HG03066 (cell line): ENCODE measurements around the gene CYP4F11.
"Not testable (repeated sequence)": the region's sequence is repeated elsewhere in the genome, so short reads cannot be mapped to it uniquely, and the experiment has no call there.

ENCODE experiments used
- ATAC-seq: cut with Tn5 transposase; IDR thresholded peaks from one replicate; pipeline ENCODE4 v1.9.1; 2021; ENCODE audit warnings: low read depth; ENCODE audit not compliant: unreplicated experiment

Gene CYP4F11

DNA sequence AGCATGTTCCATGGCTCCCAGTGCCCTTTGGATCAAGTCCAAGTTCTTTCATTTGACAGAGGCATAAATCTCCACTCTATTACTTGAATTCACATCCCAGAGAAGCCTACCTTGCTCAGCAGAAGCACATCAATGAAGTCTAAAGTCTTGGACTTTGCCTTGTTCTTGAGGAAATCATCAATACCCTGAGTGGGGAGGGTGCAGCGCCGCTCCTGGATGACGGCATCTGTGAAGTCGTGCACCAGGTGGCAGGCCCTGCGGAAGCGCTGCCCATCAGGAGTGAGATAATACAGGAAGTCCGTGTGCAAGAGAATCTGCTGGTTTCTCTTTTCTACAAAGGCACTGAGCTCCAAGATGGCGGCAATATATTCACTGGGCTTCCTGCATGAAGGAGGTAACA, 10.6 kb downstream of the CYP4F11 start:
- no peak for ATAC-seq

DNA sequence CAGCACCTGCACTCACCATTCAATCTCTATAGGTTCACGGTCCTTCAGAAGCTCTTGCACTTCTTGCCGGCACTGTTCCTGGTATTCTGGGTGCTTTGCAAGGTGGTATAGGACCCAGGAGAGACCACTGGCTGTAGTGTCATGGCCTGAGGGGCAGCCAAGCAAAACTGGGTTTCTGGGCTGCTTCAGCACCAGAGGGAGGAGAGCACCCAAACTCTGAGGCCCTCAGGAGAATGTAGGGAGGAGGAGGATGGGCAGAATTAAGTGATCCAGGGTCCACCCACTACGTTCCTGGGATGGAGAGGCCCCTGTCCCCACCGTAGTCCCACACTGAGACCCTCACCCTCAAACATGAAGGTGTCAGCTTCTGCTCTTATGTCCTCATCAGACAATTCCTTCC, 12.3 kb downstream of the CYP4F11 start:
- ATAC-seq = no peak

DNA sequence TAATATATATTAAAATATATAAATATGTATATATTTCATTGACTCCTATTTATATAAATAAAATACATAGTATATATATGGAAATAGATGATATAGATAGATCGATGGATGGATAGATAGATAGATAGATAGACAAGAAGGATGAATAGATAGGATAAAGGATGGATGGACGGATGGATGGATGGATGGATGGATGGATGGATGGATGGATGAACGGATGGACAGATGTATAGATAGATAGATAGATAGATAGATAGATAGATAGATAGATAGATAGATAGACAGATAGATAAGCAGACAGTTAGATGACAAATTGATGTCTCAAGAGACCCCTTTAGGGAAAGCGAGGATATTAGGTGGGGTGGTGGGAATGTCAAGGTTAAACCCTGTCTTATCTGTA, 15.1 kb downstream of the CYP4F11 start:
- no peak for ATAC-seq

DNA sequence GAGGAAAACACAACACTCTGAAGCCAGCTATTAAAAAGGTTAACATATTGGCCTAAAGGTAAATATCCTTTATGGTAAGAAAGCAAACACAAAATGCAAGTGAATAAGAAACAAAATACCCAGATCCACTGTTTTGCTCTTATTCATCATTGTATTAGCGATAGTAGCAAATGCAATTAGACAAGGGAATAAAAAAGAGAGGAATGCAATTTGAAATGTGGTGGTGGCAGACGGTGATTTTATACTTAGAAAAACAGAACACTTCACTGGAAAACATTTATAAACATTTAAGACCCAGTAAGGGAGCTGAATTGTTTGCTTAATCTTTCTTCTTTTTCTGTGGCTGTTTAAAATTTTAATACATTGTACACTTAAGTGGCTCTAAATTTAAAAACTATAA, 19.2 kb downstream of the CYP4F11 start:
- ATAC-seq = no peak

DNA sequence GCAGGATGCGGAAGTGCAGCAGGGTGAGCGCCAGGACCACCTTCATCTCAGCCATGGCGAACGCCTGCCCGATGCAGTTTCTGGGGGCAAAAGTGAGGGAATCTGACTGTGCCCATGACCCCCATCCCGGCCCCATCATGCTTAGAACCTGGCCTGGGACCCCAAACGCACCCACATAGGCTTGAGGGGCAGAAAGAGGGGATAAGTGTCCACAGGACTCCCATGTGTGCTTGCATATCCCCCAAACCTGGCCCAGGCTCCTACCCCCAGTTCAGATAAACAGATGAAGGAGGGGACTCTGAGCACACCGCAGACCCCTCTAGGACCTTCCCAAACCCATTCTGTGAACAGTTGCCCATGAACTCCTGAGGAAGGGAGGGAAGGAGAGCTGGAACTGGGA, 20.5 kb downstream of the CYP4F11 start:
- ATAC-seq = no peak

DNA sequence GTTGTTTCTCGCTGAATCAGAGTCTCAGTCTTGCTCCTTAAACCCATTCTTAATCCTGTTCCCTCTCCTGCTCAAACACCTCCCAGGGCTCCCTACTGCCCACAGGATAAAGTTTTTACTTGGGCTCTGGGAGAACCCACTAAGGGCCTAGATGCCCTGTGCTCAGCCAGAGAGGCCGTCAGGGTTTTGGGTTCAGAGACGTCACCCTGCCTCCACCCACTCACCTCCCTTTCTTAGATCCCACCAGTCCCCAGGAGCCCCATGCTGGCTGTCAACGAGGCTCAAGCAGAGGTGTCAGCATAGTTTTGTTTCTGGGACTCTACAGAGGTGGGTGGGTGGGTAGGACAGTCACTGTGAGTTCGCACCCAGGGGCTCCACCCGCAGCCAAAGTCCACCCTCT, 20.9 kb downstream of the CYP4F11 start:
- ATAC-seq = no peak

DNA sequence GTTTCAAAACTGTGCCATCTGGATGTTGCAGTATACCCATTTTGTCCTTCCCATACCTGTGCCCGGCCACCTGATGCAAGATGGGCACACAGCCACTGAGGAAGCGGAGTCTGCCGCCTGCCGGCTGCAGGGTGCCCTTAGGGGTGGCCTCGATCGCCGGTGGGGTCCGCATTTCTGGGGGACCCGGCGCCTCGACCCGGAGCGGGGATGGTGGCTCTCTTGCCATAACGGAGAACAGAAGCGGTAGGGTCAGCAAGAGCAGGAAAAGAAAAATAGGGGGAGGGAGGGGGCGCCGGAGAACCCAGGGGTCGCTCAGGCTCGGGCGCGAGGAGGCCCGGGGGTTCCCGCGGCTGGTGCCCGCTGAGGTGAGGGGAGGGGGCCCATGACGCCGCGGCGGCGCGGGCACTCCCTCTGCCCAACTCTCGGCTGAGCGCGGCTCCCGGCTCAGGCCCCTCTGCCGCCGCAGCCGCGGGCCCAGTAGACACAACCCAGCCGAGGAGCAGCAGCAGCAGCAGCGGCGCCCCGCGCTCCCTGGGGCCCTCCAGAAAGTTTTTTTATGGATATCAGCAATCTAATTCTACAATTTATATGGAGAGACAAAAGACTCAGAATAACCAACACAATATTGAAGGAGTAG, 22.6 kb downstream of the CYP4F11 start:
- ATAC-seq = no peak

DNA sequence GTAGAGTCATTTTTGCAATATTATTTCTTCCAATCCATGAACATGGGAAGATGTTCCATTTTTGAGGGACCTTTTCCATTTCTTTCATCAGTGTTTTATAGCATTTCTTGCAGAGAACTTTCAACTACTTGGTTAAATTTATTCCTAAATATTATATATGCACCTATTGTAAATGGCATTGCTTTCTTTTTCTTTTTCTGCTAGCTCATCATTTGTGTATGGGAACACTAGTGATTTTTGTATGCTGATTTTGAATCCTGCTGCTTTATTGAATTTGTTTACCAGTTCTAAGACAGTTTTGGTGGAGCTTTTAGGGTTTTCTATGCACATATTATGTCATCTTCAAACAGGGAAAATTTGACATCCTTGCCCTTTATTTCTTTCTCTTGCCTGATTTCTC, 29.3 kb downstream of the CYP4F11 start:
- no peak for ATAC-seq

DNA sequence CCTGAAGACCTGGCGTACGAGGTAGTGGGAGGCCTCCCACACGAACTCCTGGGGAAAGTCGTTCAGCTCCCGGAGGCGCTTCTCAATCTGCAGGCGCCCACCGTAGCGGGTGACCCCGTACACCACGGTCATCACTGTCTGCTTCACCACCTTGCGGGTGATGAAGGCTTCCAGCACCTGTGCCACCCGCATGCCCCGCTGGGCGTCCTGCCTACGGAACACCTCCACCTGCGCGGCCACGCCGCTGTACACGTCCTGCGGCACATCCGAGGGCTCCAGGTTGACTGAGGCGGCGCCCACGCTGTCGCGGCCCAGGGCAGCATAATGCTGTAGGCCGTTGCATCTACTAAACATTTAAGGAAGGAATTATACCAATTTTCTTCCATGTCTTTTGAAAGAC, 31.4 kb downstream of the CYP4F11 start:
- ATAC-seq = not testable (repeated sequence)

DNA sequence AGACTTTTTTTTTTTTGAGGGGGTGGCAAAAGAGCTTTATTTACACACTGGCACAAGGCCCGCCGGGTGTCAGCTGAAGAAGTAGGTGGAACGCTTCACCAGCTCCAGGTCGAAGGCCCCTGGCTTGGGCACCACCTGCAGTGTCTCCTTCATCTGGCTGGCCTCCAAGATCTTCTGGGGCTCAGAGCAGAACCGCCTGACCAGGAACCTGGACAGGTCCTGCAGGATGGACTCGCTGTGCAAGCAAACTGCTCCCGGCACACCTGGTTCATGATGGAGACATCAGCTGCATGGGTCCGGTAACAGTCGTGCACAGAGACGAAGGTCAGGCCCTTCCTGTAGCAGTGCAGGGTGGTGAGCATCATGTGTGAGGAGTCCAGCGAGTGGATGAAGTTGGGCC, 32.1 kb downstream of the CYP4F11 start:
- ATAC-seq = no peak

DNA sequence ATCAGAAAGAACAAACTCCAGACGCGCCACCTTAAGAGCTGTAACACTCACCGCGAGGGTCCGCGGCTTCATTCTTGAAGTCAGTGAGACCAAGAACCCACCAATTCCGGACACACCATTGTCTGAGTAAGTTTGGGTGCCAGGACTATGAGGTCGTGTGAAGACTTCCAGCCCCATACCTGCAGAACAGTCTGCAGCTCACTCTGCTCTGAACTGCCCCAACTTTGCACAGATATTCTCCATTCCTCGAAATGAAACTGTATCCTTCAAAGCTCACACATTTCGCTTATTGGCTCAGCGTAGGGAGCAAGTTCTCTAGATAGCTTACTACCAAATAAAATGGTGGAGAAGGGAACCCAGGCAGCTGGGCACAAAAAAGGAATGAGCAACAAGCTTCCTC, 33.8 kb downstream of the CYP4F11 start:
- ATAC-seq = no peak

DNA sequence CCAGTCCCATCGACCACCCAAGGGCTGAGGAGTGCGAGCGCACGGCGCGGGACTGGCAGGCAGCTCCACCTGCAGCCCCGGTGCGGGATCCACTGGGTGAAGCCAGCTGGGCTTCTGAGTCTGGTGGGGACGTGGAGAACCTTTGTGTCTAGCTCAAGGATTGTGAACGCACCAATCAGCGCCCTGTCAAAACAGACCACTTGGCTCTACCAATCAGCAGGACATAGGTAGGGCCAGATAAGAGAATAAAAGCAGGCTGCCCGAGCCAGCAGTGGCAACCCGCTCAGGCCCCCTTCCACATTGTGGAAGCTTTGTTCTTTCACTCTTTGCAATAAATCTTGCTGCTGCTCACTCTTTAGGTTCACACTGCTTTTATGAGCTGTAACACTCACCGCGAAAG, 34.3 kb downstream of the CYP4F11 start:
- ATAC-seq = not testable (repeated sequence)

DNA sequence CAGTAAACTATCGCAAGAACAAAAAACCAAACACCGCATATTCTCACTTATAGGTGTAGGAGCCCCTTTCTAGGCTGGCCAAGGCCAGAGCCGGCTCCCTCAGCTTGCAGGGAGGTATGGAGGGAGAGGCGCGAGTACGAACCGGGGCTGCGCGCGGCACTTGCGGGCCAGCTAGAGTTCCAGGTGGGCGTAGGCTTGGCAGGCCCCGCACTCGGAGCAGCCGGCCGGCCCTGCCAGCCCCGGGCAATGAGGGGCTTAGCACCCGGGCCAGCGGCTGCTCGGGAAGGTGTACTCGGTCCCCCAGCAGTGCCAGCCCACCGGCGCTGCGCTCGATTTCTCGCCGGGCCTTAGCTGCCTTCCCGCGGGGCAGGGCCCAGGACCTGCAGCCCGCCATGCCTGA, 34.8 kb downstream of the CYP4F11 start:
- not testable (repeated sequence) for ATAC-seq

DNA sequence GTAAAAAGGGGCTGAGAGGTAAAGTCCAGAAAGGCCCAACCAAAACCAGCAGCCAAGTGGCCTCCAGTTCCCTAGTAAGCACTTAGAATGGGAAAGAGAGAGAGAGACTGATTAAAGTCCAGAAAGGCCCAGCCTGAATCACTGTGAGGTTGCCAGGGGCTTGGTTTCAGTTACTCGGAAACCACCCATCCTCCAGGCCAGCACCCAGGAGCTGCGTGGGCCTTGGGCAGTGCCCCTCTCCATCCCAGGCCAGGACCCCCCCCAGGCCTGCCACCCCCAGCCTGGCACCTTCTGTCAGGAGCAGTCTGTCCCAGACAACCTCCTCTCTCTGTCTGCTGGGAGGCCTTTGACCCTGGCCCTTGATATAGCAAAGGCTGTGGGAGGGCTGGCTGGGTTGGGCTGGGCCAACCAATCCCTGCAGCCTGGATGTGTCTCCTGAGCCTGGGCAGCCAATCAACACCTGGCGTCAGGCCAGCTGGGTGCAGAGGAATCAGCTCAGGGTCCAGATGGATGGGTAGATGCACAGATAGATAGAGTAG, 36.5 kb downstream of the CYP4F11 start, which contains the start of gene CYP4F2:
Gene CYP4F2 (minus strand): TSS at position 337 of the 539 bp plus-strand sequence. CDS start 463 bp downstream, outside the sequence.
- ATAC-seq = no peak

DNA sequence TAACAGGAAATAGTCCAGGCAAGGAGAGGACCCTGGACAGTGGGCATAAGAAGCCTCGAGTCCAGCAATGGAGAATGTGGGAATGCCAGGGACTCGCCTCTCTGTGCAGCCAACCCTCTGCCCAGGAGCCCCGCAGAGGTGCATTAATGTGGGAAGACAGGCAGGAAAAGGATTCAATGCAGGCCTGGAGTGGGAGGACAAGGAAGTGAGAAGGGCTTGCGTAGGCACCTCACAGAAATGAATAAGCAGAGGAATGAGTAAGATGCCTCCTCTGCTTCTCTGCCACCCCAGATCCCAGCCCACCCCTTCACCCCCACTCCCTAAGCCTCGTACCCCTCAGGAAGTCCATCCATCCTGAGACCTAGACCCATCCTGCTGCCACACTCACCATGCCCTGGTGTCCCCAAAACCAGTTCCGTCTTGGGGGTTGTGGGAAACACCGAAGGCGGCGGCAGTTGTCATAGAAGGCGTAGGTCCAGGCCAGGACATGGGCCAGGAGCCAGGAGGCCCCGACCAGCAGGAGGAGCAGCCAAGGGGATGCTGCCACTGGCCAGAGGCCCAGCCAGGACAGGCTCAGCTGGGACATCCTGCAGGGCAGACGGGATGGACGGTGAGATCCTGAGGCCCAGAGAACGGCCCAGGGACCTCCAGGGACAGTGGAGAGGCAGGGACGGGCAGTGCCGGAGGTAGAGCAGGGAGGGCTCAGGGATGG, 37.1 kb downstream of the CYP4F11 start:
- no peak for ATAC-seq

DNA sequence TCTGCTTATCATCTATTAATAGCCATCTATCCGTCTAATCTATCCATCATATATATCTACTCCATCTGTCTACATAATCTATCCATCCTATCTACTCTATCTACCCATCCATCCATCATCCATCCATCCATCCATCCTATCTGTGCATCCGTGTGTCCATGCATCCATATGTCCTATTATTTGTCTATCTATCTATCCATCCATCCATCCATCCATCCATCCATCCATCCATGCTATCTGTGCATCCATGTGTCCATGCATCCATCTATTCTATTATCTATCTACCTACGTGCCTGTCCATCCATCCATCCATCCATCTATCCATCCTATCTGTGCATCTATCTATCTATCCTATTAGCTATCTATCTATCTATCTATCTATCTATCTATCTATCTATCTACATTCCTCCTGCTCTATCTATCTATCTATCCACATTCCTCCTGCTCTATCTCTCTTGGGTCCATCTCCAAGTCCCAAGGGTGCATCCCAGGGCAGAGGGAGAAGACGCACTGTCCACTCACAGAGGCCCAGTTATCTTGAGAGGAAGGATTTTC, 38.4 kb downstream of the CYP4F11 start:
- no peak for ATAC-seq

DNA sequence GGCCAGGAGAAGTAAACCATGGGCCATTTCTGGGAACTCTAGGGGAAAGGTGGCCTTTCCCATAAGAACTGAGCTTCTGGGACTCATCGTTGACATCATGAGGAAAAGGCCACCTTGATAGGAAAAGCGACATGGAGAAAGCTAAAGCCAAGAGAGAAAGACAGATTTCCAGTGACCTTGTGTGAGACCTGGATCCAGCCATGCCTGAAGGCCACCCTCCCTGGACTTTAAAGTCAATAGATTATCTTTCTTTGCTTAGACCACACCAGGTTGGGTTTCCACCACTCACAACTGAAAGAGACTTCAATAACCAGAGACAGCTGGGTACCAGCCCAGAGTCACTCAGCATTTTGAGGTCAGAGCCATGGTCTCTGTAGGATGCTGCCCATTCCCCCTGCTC, 40.0 kb downstream of the CYP4F11 start:
- ATAC-seq = no peak

DNA sequence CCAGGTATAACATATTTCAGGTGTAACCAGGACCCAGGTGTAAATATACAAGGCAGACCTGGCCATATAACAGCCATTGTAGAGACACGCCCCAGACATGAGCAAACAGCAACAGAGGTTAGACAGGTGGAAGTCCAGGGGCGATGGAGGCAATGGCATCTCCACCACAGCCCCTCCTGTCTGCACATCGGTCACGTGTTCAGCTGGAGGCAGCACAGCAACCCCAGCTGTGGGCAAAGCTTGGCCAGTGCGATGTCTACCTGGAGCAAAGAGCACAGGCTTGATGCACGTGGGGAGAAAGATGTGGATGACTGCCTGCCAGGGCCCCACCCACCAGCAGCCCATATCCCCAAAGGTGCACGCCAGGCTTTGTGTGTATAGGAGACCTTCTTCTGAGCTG, 40.9 kb downstream of the CYP4F11 start:
- no peak for ATAC-seq

DNA sequence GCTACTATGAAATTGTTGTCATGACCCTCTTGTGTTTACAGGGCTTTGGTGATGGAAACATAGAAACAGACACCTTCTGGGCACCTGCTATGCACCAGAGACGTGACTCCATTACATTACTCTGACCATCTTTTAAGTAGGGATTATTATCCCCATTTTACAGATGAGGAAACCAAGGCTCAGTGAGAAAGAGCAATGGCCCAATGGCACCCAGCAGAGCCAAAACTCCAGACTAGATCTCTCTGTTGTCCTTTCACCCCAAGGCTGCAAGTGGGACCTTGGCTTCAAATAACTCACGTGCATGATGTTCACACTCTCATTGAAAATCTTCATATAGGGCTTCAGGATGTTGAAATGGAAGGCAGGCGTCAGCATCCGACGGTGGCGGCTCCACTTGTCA, 42.3 kb downstream of the CYP4F11 start:
- ATAC-seq = no peak

DNA sequence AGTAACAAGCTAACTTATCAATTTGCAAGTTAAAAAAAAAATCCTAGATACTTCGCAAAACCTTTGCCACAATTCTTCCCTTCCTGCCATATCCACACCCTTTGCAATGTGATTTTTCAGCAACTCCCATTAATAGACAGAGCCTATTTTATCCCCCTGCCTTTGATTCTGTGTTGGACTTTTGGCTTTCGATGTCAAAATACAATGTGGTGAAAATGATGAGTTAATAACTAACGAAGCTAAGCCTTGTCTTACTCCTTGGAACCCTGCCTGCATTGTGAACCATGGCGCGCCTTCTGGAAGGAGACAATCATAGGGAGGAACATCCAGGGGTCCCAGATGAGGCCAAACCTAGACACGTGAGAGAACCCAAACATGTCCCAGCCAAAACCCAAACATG, 42.9 kb downstream of the CYP4F11 start:
- ATAC-seq = no peak

DNA sequence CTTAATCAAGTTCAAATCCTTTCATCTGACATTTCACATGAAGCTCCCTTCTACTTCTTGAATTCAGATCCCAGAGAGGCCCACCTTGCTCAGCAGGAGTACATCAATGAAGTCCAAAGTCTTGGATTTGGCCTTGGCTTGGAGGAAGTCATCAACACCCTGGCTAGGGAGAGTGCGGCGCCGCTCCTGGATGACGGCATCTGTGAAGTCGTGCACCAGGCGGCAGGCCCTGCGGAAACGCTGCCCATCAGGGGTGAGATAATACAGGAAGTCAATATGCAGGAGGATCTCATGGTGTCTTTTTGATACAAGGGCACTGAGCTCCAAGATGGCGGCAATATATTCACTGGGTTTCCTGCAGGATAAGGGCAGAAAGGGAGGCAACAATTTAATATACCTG, 45.0 kb downstream of the CYP4F11 start:
- ATAC-seq = not testable (repeated sequence)

DNA sequence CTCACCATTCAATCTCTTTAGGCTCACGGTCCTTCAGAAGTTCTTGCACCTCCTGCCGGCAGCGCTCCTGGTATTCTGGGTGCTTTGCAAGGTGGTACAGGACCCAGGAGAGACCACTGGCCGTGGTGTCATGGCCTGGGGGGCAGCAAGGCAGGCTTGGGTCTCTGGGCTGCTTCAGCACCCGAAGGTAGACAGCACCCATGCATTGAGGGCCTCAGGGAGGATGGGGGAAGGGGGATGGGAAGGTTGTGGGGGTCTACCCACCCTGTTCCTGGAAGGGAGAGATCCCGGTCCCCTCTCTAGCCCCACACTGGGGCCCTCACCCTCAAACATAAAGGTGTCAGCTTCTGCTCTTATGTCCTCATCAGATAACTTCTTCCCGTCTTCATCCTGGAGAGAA, 48.4 kb downstream of the CYP4F11 start:
- ATAC-seq = no peak
